Glomerular endothelial cell (primary cell): ENCODE data around the gene FAM24B. TPM values are rescaled to one million over a fixed set of nuclear protein-coding genes. Genes with fewer than 3 reads are reported as not detected.
A peak's percentile ranks its signal among the peaks of the same experiment; 100 is the strongest.
"Not testable (repeated sequence)": the region's sequence is repeated elsewhere in the genome, so short reads cannot be mapped to it uniquely, and the experiment has no call there.

Source experiments
- DNase-seq: peaks from one replicate; pipeline ENCODE4 v3.0.0-alpha.2; 2011; ENCODE audit warnings: low read depth, low spot score; ENCODE audit errors: extremely low read depth
- total RNA-seq: library from RNA; depleted of rRNA; stranded (reverse); fragments of >200 nt; gene quantifications from 2 replicates; pipeline ENCODE4 v1.2.3, GENCODE V29; 2015

FAM24B gene
- 3.8 and 4.7 TPM in 2 replicates for total RNA-seq

GRCh38 chr10:122879339-122880273 lies at the start of gene FAM24B:
TSS of gene FAM24B (minus strand) at chr10:122879581. CDS start at chr10:122850515, 29,066 bp downstream.
- DNase-seq, result peak; percentile 96

- DNase-seq, result no peak
These were observed 36.3 kb upstream of the FAM24B start for GRCh38 chr10:122915700-122916099.

GRCh38 chr10:122911889-122912484 lies 32.6 kb upstream of the FAM24B start:
- no peak for DNase-seq

- no peak for DNase-seq
These were observed 30.9 kb upstream of the FAM24B start, which contains the start of gene FAM24A for GRCh38 chr10:122910310-122910709. TSS of gene FAM24A (plus strand) at chr10:122910610. CDS start at chr10:122911635, 1,025 bp downstream.

- not testable (repeated sequence) for DNase-seq
These were observed 24.5 kb upstream of the FAM24B start for GRCh38 chr10:122903861-122904260.

- no peak for DNase-seq
These were observed 15.0 kb upstream of the FAM24B start for GRCh38 chr10:122894261-122894944.

- DNase-seq, result no peak
These were observed 4.8 kb upstream of the FAM24B start for GRCh38 chr10:122884166-122884565.

- DNase-seq, result no peak
These were observed 3.4 kb upstream of the FAM24B start for GRCh38 chr10:122882766-122883165.

- no peak for DNase-seq
These were observed 512 bp downstream of the FAM24B start for GRCh38 chr10:122878799-122879338.

- no peak for DNase-seq
These were observed 2.1 kb downstream of the FAM24B start for GRCh38 chr10:122877264-122877663.

- DNase-seq, result no peak
These were observed 2.9 kb downstream of the FAM24B start for GRCh38 chr10:122876467-122876855.

- no peak for DNase-seq
These were observed 3.4 kb downstream of the FAM24B start for GRCh38 chr10:122875843-122876466.

GRCh38 chr10:122871947-122872346 lies 7.4 kb downstream of the FAM24B start:
- DNase-seq, result not testable (repeated sequence)

GRCh38 chr10:122868768-122869167 lies 10.6 kb downstream of the FAM24B start:
- not testable (repeated sequence) for DNase-seq

GRCh38 chr10:122866757-122867482 lies 12.5 kb downstream of the FAM24B start:
- DNase-seq, result not testable (repeated sequence)

GRCh38 chr10:122864901-122865300 lies 14.5 kb downstream of the FAM24B start:
- no peak for DNase-seq

GRCh38 chr10:122864194-122864592 lies 15.2 kb downstream of the FAM24B start:
- no peak for DNase-seq

- DNase-seq, result no peak
These were observed 15.9 kb downstream of the FAM24B start for GRCh38 chr10:122863216-122864193.
